Stomach (tissue), 9 donors: ENCODE data around the gene CNBD2. TPM values are rescaled to one million over a fixed set of nuclear protein-coding genes. Genes with fewer than 3 reads are reported as not detected.
A peak's percentile ranks its signal among the peaks of the same experiment; 100 is the strongest.
"Not testable (repeated sequence)": the region's sequence is repeated elsewhere in the genome, so short reads cannot be mapped to it uniquely, and the experiment has no call there.

Experiments
- DNase-seq, 2 donors: peaks; one replicate each; pipeline versions ENCODE4 v3.0.0 to v3.0.0-alpha.2; 2013 to 2019
- H3K27ac ChIP-seq, 5 donors: fragments of 200-600 bp in 4 of 5; sonication (generic) in 4 of 5; one replicate each; pipeline ENCODE4 v1.5.1; 2013 to 2019; ENCODE audit warnings: mild to moderate bottlenecking in 1 of 5, moderate library complexity in 1 of 5
- H3K27me3 ChIP-seq, 3 donors: fragments of 200-600 bp; sonication (generic); one replicate each; pipeline ENCODE4 v1.5.1; 2017 to 2019; ENCODE audit warnings: mixed run types in 1 of 3
- H3K36me3 ChIP-seq, 4 donors: fragments of 200-600 bp; sonication (generic); 1 replicate in 3 of 4; 2 replicates in 1 of 4; pipeline ENCODE4 v1.5.1; 2016 to 2019
- H3K4me1 ChIP-seq, 4 donors: fragments of 200-600 bp; sonication (generic); one replicate each; pipeline ENCODE4 v1.5.1; 2016 to 2019
- H3K4me3 ChIP-seq, 4 donors: fragments of 200-600 bp; sonication (generic) in 3 of 4; one replicate each; pipeline ENCODE4 v1.5.1; 2016 to 2019; ENCODE audit warnings: mild to moderate bottlenecking in 1 of 4
- H3K9me3 ChIP-seq, 4 donors: fragments of 200-600 bp; sonication (generic); one replicate each; pipeline ENCODE4 v1.5.1; 2016 to 2019
- CTCF ChIP-seq, 7 experiments: fragments of 450-650 bp in 4 of 7; fragments of 200-600 bp in 3 of 7; sonication (generic) in 3 of 7; IDR thresholded peaks; one replicate each; pipeline ENCODE4 v1.5.1; 2016 to 2019; ENCODE audit warnings: antibody characterized with exemption in 7 of 7, control low read depth in 2 of 7, mild to moderate bottlenecking in 1 of 7
- EP300 ChIP-seq: sonication (generic); formaldehyde crosslinking; IDR thresholded peaks from one replicate; pipeline ENCODE4 v1.6.1; 2017; ENCODE audit warnings: antibody characterized with exemption
- POLR2A ChIP-seq, 4 donors: fragments of 450-650 bp; IDR thresholded peaks; one replicate each; pipeline ENCODE4 v1.6.1; 2016; ENCODE audit warnings: antibody characterized with exemption in 4 of 4, control low read depth in 2 of 4, mild to moderate bottlenecking in 1 of 4, moderate library complexity in 1 of 4
- POLR2AphosphoS5 ChIP-seq, 3 donors: sonication (generic); formaldehyde crosslinking; IDR thresholded peaks; one replicate each; pipeline ENCODE4 v1.6.1; 2016; ENCODE audit warnings: antibody characterized with exemption in 3 of 3
- WGBS, 5 donors: extraction: QIAGEN DNeasy Blood & Tissue Kit in 3 of 5; methylation state at CpG; one replicate each; pipeline versions ENCODE4 v1.1.5 to v1.1.7; 2013 to 2018; 5-methylcytosine and 5-hydroxymethylcytosine counted together
- intact Hi-C: fragments of 100-400 bp; cut with DNase I; formaldehyde crosslinking; loops from one replicate; pipeline ENCODE4 v1.15.1; 2023; ENCODE audit warnings: low total_unique reads
- polyA plus RNA-seq, 3 donors: library from polyadenylated mRNA; stranded (reverse); fragments of 200-250 nt; gene quantifications; one replicate each; pipeline ENCODE4 v1.2.3, GENCODE V29; 2013
- total RNA-seq, 5 donors: library from RNA; depleted of rRNA; stranded (reverse); fragments of >200 nt; gene quantifications; one replicate each; pipeline versions ENCODE4 v1.1.0 to v1.2.3, GENCODE V29; 2014 to 2016
- donor health status: healthy with polysubstance abuse.
- donor health status: Bipolar disorder and iron deficiency.
- donor health status: healthy.

The CNBD2 gene
- total and polyA plus RNA-seq, 8 donors, result 1.8 to 66.0 (median 8.8) TPM; not detected in 1

GRCh38 chr20:36010825-36011224 is 42.4 kb downstream of the CNBD2 start:
- 74 to 82% (median 77%) methylated on average over 4 of the region's 4 CpGs for WGBS, 5 donors
- no peaks in the 10 kb centered on the region for H3K27me3 ChIP-seq
- TF ChIP-seq POLR2AphosphoS5 (IDR thresholded peaks at IDR 0.05) (no peak), EP300 (no peak), CTCF (IDR thresholded peaks at IDR 0.05) (no peak), POLR2A (IDR thresholded peaks at IDR 0.05) (no peak)
- no peak for DNase-seq
- H3K27ac ChIP-seq, result no peak overlapping the region
- no peaks in the 10 kb centered on the region for H3K4me1 ChIP-seq
- intact Hi-C loops, result no loop called here
- no peaks in the 10 kb centered on the region for H3K9me3 ChIP-seq
- no peak overlapping the region for H3K4me3 ChIP-seq
- no peaks in the 10 kb centered on the region for H3K36me3 ChIP-seq

- no peak for DNase-seq
- Histone ChIP-seq H3K4me1 (peaks cover 9 to 16% (median 14%) of the 10 kb centered on the region in 4 donors), H3K4me3 (no peak overlapping the region), H3K27me3 (no peaks in the 10 kb centered on the region), H3K9me3 (no peaks in the 10 kb centered on the region), H3K36me3 (no peaks in the 10 kb centered on the region), H3K27ac (no peak overlapping the region)
- no peak for TF ChIP-seq POLR2A (IDR thresholded peaks at IDR 0.05)
- TF ChIP-seq CTCF (IDR thresholded peaks at IDR 0.05), result no peak
- TF ChIP-seq EP300, result no peak
- no peak for TF ChIP-seq POLR2AphosphoS5 (IDR thresholded peaks at IDR 0.05)
- WGBS, 5 donors, result 89 to 95% (median 92%) methylated on average over 1 of the region's 1 CpG
- intact Hi-C loops, result no loop called here
Observed at GRCh38 chr20:36015806-36016403, 47.5 kb downstream of the CNBD2 start.

- intact Hi-C loops, result no loop called here
- TF ChIP-seq EP300 (no peak), POLR2AphosphoS5 (IDR thresholded peaks at IDR 0.05) (no peak), CTCF (IDR thresholded peaks at IDR 0.05) (no peak), POLR2A (IDR thresholded peaks at IDR 0.05) (no peak)
- 51 to 61% (median 58%) methylated on average over 11 of the region's 11 CpGs for WGBS, 5 donors
Observed at GRCh38 chr20:36017048-36017951, 48.9 kb downstream of the CNBD2 start.

GRCh38 chr20:36018208-36018988 is 50.0 kb downstream of the CNBD2 start:
- no peaks in the 10 kb centered on the region for H3K9me3 ChIP-seq
- H3K27me3 ChIP-seq, result no peaks in the 10 kb centered on the region
- peak in 1 of 2 donors; percentile 47 for DNase-seq
- no peaks in the 10 kb centered on the region for H3K36me3 ChIP-seq
- no peak for TF ChIP-seq EP300
- intact Hi-C loops, result no loop called here
- WGBS, 5 donors, result 59 to 70% (median 65%) methylated on average over 7 of the region's 7 CpGs
- peaks cover 9 to 16% (median 14%) of the 10 kb centered on the region in 4 donors for H3K4me1 ChIP-seq
- H3K27ac ChIP-seq, result peak overlapping the region in 2 of 5 donors; percentile 8 to 10
- no peak overlapping the region for H3K4me3 ChIP-seq

More at GRCh38 chr20:36017048-36017951, 48.9 kb downstream of the CNBD2 start:
- Histone ChIP-seq H3K27ac (peak overlapping the region in 2 of 5 donors; percentile 8 to 10), H3K27me3 (no peaks in the 10 kb centered on the region), H3K4me1 (peaks cover 9 to 16% (median 14%) of the 10 kb centered on the region in 4 donors), H3K36me3 (no peaks in the 10 kb centered on the region), H3K9me3 (no peaks in the 10 kb centered on the region), H3K4me3 (no peak overlapping the region)
- peak; percentile 50 to 84 for DNase-seq

GRCh38 chr20:36026131-36026530 is 57.7 kb downstream of the CNBD2 start:
- H3K27ac ChIP-seq, H3K27me3 ChIP-seq, DNase-seq, intact Hi-C loops, H3K9me3 ChIP-seq, H3K36me3 ChIP-seq, H3K4me1 ChIP-seq, H3K4me3 ChIP-seq: not testable (repeated sequence)
- WGBS, 5 donors, result 71 to 81% (median 78%) methylated on average over 7 of the region's 7 CpGs
